Neural progenitor cell (in vitro differentiated cells): ENCODE data around the gene EGLN3. TPM values are rescaled to one million over a fixed set of nuclear protein-coding genes. Genes with fewer than 3 reads are reported as not detected.

Experiments
- DNase-seq: peaks from one replicate; pipeline ENCODE4 v3.0.0-alpha.2; 2016; ENCODE audit warnings: low spot score
- H2AFZ ChIP-seq: fragments of 200-600 bp; sonication (generic); replicated peaks from 2 replicates; pipeline ENCODE4 v1.6.1; 2016; ENCODE audit warnings: antibody characterized with exemption
- H3F3A ChIP-seq: fragments of 200-600 bp; sonication (generic); 2 replicates; pipeline ENCODE4 v1.6.1; 2016; ENCODE audit warnings: antibody characterized with exemption, low read depth
- H3K27ac ChIP-seq: fragments of 200-600 bp; sonication (generic); 2 replicates; pipeline ENCODE4 v1.5.1; 2016; ENCODE audit warnings: mild to moderate bottlenecking
- H3K27me3 ChIP-seq: fragments of 200-600 bp; sonication (generic); 2 replicates; pipeline ENCODE4 v1.6.1; 2016; ENCODE audit warnings: mild to moderate bottlenecking, moderate library complexity
- H3K36me3 ChIP-seq: fragments of 200-600 bp; sonication (generic); 2 replicates; pipeline ENCODE4 v1.5.1; 2016
- H3K4me1 ChIP-seq: fragments of 200-600 bp; sonication (generic); 2 replicates; pipeline ENCODE4 v1.6.1; 2016; ENCODE audit warnings: mixed run types
- H3K4me2 ChIP-seq: fragments of 200-600 bp; sonication (generic); 2 replicates; pipeline ENCODE4 v1.6.1; 2016
- H3K4me3 ChIP-seq: fragments of 200-600 bp; sonication (generic); 2 replicates; pipeline ENCODE4 v1.5.1; 2016
- H3K79me2 ChIP-seq: fragments of 200-600 bp; sonication (generic); 2 replicates; pipeline ENCODE4 v1.6.1; 2016; ENCODE audit warnings: low read depth
- H3K9ac ChIP-seq: fragments of 200-600 bp; sonication (generic); 2 replicates; pipeline ENCODE4 v1.6.1; 2016
- H3K9me3 ChIP-seq: fragments of 200-600 bp; sonication (generic); 2 replicates; pipeline ENCODE4 v1.5.1; 2016; ENCODE audit warnings: low read depth
- H4K20me1 ChIP-seq: fragments of 200-600 bp; sonication (generic); 2 replicates; pipeline ENCODE4 v1.6.1; 2016; ENCODE audit warnings: low read depth
- H3K27ac Mint-ChIP-seq: 3 replicates; pipeline ENCODE4 v1.8.0; 2021; ENCODE audit warnings: mixed read lengths
- H3K27me3 Mint-ChIP-seq: 2 replicates; pipeline ENCODE4 v1.8.0; 2022; ENCODE audit warnings: low read depth, mild to moderate bottlenecking, inconsistent platforms, moderate library complexity, mixed read lengths; ENCODE audit not compliant: insufficient read depth
- H3K36me3 Mint-ChIP-seq: 3 replicates; pipeline ENCODE4 v1.8.0; 2021; ENCODE audit warnings: mixed read lengths
- H3K4me1 Mint-ChIP-seq: 3 replicates; pipeline ENCODE4 v1.8.0; 2021; ENCODE audit warnings: mixed read lengths
- H3K4me3 Mint-ChIP-seq: 3 replicates; pipeline ENCODE4 v1.8.0; 2021; ENCODE audit warnings: mild to moderate bottlenecking, moderate library complexity, mixed read lengths
- H3K9me3 Mint-ChIP-seq: 3 replicates; pipeline ENCODE4 v1.8.0; 2020; ENCODE audit warnings: mixed read lengths
- CTCF ChIP-seq: fragments of 200-600 bp; sonication (generic); IDR thresholded peaks from 2 replicates; pipeline ENCODE4 v1.5.1; 2017; ENCODE audit warnings: antibody characterized with exemption, mild to moderate bottlenecking
- EZH2 ChIP-seq: fragments of 200-600 bp; sonication (generic); IDR thresholded peaks from 2 replicates; pipeline ENCODE4 v1.6.1; 2017; ENCODE audit warnings: antibody characterized with exemption, mild to moderate bottlenecking, moderate library complexity
- EZH2phosphoT487 ChIP-seq: fragments of 200-600 bp; sonication (generic); IDR thresholded peaks from 2 replicates; pipeline ENCODE4 v1.6.1; 2017; ENCODE audit warnings: antibody characterized with exemption
- total RNA-seq: library from RNA; depleted of rRNA; stranded (reverse); fragments of >200 nt; gene quantifications from 2 replicates; pipeline ENCODE4 v1.2.3, GENCODE V29; 2015; ENCODE audit warnings: low replicate concordance

EGLN3 gene
- total RNA-seq, 1 donor from 2014 or later = 73.5 TPM

DNA sequence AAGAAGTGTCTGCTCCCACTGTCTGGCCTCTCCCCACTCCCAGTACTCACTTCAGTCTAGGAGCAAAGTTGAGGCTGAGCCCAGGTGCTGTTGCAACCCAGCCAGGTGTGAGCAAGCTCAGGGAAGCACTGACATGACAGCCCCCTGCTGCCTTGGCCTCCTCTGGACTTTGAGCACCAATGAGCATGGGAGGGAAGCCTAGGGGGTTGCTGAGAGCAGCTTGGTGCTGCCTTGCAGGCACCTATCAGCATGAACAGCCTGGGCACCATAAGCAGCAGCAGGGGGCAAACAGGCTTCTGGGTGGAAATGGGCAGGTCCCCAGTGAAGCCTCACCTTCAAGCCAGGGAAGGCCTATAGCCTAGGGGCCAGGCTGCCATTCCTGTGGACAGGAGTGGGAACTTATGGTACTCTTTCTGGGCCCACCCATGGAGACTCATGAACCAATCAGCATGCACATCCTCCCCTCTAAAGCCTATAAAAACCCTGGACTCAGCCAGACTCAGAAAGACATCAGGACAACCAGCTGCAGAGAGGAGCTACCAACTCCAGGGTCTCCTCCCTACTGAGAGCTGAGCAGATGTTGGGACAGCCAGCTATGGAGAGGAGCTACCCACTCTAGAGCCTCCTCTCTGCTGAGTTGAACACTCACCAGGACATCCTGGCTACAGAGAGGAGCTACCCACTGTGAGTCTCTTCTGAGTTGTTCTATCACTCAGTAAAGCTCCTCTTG lies 49.3 kb downstream of the EGLN3 start:
- Mint-ChIP-seq H3K4me1 (peaks cover 9% of the 10 kb centered on the region), H3K27ac (no peak overlapping the region), H3K36me3 (no peaks in the 10 kb centered on the region), H3K9me3 (peaks cover 2% of the 10 kb centered on the region), H3K27me3 (no peaks in the 10 kb centered on the region), H3K4me3 (no peak overlapping the region)
- Histone ChIP-seq H2AFZ (no peak overlapping the region), H3K4me1 (peaks cover 2% of the 10 kb centered on the region), H3K4me3 (no peak overlapping the region), H3K9ac (no peak overlapping the region), H3K27ac (no peak overlapping the region), H3K4me2 (no peak overlapping the region), H3F3A (no peaks in the 10 kb centered on the region), H3K27me3 (no peaks in the 10 kb centered on the region), H3K79me2 (no peaks in the 10 kb centered on the region), H3K9me3 (no peaks in the 10 kb centered on the region), H3K36me3 (no peaks in the 10 kb centered on the region), H4K20me1 (no peaks in the 10 kb centered on the region)
- no peak for TF ChIP-seq EZH2
- no peak for TF ChIP-seq CTCF
- TF ChIP-seq EZH2phosphoT487 = no peak
- no peak for DNase-seq

- H3F3A ChIP-seq = no peaks in the 10 kb centered on the region
- Mint-ChIP-seq H3K4me3 (no peak overlapping the region), H3K36me3 (no peaks in the 10 kb centered on the region), H3K27ac (no peak overlapping the region), H3K4me1 (peaks cover 9% of the 10 kb centered on the region), H3K9me3 (peaks cover 4% of the 10 kb centered on the region), H3K27me3 (no peaks in the 10 kb centered on the region)
- no peaks in the 10 kb centered on the region for H3K36me3 ChIP-seq
- no peak overlapping the region for H3K9ac ChIP-seq
- no peaks in the 10 kb centered on the region for H3K79me2 ChIP-seq
- no peak overlapping the region for H3K27ac ChIP-seq
- DNase-seq = no peak
- no peaks in the 10 kb centered on the region for H3K9me3 ChIP-seq
- no peak overlapping the region for H3K4me2 ChIP-seq
- TF ChIP-seq CTCF (no peak), EZH2phosphoT487 (no peak), EZH2 (no peak)
- H3K4me3 ChIP-seq = no peak overlapping the region
- H3K27me3 ChIP-seq = no peaks in the 10 kb centered on the region
- H4K20me1 ChIP-seq = no peaks in the 10 kb centered on the region
- H3K4me1 ChIP-seq = no peaks in the 10 kb centered on the region
- H2AFZ ChIP-seq = no peak overlapping the region
Observed at GRCh38 chr14:33900706-33901105, 50.2 kb downstream of the EGLN3 start.

GRCh38 chr14:33899723-33900341 lies 51.0 kb downstream of the EGLN3 start:
- Mint-ChIP-seq H3K4me1 (peaks cover 9% of the 10 kb centered on the region), H3K4me3 (no peak overlapping the region), H3K27me3 (no peaks in the 10 kb centered on the region), H3K36me3 (peaks cover under 1% of the 10 kb centered on the region), H3K27ac (no peak overlapping the region), H3K9me3 (peaks cover 6% of the 10 kb centered on the region)
- no peak overlapping the region for H3K4me2 ChIP-seq
- H3K79me2 ChIP-seq = no peaks in the 10 kb centered on the region
- no peak for DNase-seq
- no peaks in the 10 kb centered on the region for H4K20me1 ChIP-seq
- H3K36me3 ChIP-seq = no peaks in the 10 kb centered on the region
- no peaks in the 10 kb centered on the region for H3K4me1 ChIP-seq
- H3K9ac ChIP-seq = no peak overlapping the region
- TF ChIP-seq EZH2phosphoT487 = no peak
- no peak for TF ChIP-seq EZH2
- TF ChIP-seq CTCF = no peak
- no peaks in the 10 kb centered on the region for H3K27me3 ChIP-seq
- no peak overlapping the region for H2AFZ ChIP-seq
- H3K27ac ChIP-seq = no peak overlapping the region
- no peak overlapping the region for H3K4me3 ChIP-seq
- H3K9me3 ChIP-seq = no peaks in the 10 kb centered on the region
- H3F3A ChIP-seq = no peaks in the 10 kb centered on the region
